LNCaP clone FGC (cell line): ENCODE results near the gene PRR15L.

Experiments used
- DNase-seq: peaks from one replicate; pipeline ENCODE4 v3.0.0-alpha.2; 2011; ENCODE audit warnings: low read depth
- H3K4me3 ChIP-seq: 2 replicates; pipeline ENCODE4 v1.5.1; 2011; ENCODE audit warnings: mild to moderate bottlenecking, low read depth, low read length, control low read depth
- TF ChIP-seq, protein P1 (sequence below): IDR thresholded peaks from 2 replicates; pipeline ENCODE4 v1.5.1; 2012; ENCODE audit warnings: mild to moderate bottlenecking; ENCODE audit not compliant: control insufficient read depth, insufficient read depth; ENCODE audit errors: extremely low read depth

Gene PRR15L

DNA sequence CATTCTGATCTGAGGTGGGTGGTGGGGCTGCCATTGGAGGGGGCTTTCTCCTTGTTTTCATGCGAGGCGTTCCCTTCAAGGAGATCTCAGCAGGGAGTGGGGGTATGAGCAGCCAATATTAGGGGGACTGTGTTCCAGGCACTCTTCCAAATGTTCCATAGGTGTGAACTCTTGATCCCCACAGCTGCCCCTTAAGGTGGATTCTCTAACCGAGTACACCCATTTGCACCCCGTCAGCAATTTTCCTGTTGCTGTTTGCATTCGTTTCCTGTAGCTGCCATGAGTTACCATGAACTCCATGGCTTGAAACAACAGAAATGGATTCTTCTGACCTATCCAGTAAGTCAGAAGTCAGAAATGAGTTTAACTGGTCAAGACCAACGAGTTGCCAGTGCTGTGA lies 3.7 kb upstream of the PRR15L start:
- H3K4me3 ChIP-seq = no peak overlapping the region
- no peak for DNase-seq
- TF ChIP-seq, protein P1, sequence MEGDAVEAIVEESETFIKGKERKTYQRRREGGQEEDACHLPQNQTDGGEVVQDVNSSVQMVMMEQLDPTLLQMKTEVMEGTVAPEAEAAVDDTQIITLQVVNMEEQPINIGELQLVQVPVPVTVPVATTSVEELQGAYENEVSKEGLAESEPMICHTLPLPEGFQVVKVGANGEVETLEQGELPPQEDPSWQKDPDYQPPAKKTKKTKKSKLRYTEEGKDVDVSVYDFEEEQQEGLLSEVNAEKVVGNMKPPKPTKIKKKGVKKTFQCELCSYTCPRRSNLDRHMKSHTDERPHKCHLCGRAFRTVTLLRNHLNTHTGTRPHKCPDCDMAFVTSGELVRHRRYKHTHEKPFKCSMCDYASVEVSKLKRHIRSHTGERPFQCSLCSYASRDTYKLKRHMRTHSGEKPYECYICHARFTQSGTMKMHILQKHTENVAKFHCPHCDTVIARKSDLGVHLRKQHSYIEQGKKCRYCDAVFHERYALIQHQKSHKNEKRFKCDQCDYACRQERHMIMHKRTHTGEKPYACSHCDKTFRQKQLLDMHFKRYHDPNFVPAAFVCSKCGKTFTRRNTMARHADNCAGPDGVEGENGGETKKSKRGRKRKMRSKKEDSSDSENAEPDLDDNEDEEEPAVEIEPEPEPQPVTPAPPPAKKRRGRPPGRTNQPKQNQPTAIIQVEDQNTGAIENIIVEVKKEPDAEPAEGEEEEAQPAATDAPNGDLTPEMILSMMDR = no peak

DNA sequence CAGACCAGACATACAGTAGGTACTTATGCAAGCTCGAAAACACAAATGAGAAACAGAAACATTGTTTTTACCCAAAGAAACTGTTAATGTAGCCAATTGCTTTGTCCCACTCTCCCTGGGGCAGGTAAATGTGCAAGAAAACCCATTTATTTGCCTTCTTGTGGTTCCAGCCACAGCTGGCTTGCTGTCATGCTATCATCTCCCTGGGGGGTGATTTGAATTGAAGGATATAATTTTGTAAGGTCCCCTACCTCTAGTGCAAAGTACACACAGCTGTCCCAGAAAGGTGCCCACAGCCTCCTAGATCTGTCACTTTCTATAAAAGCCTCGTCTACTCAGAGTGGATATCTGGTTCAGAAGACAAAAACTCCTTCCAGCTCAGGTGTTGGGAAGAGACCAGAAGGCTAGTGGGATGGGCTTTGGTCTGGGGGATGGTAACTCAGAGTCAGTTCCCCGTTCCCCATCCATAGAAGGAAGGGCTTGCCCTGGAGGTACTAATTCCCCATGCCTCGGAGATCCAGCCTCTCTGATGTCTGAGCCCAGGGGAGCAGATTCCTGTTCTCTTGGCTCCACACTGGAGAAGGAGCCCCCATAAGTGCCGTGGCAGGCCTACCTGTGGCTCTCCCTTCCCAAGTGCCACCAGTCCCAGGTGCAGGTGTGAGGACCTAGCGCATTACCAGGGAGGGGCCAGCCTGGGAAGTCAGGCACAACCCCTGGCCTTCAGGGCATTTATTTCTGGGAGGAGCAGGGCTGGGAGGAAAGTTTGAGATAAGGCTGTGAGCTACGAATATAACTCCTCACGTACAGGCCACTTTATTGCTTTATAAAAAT lies 2.4 kb upstream of the PRR15L start:
- TF ChIP-seq, protein P1 = no peak
- no peak overlapping the region for H3K4me3 ChIP-seq
- no peak for DNase-seq

DNA sequence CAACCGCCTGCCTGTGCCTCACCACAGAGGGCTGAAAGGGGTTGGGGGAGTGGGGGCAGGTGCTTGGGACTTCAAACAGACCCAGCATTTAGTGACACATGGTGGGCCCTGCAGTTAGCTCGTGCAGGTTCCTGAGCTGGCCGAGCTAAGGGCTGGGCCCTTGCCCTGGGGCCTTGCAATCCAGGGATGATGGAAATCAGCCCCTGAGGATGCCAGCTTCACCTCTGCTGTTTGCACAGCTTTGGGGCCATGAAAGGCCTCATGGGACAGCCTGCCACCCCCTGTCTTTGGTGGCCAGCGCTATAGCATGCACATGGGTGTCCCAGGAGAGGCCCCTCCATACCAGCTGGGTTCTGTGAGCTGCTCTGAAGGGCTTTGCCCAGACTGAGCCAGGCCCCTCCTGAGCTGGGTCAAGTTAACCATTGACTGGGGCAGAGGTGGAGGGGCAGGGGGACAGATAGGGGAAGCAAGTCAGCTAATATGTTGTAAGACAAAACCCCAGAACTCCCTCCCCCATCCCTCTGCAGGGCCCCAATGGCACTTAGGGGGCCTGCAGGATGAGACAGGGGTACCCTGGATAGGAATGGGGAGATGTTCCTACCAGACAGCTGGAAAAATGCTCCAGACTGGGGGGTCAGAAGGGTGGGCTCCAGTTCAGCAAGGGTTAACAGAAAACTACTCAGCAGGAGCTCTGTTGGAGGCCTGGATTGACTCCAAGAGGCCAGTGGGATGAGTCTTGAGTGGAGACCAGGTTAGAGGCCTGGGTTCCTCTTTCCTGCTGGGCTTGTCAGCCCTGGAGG lies 692 bp downstream of the PRR15L start:
- peak overlapping the region; percentile 78 for H3K4me3 ChIP-seq
- DNase-seq = no peak
- TF ChIP-seq, protein P1 = no peak

DNA sequence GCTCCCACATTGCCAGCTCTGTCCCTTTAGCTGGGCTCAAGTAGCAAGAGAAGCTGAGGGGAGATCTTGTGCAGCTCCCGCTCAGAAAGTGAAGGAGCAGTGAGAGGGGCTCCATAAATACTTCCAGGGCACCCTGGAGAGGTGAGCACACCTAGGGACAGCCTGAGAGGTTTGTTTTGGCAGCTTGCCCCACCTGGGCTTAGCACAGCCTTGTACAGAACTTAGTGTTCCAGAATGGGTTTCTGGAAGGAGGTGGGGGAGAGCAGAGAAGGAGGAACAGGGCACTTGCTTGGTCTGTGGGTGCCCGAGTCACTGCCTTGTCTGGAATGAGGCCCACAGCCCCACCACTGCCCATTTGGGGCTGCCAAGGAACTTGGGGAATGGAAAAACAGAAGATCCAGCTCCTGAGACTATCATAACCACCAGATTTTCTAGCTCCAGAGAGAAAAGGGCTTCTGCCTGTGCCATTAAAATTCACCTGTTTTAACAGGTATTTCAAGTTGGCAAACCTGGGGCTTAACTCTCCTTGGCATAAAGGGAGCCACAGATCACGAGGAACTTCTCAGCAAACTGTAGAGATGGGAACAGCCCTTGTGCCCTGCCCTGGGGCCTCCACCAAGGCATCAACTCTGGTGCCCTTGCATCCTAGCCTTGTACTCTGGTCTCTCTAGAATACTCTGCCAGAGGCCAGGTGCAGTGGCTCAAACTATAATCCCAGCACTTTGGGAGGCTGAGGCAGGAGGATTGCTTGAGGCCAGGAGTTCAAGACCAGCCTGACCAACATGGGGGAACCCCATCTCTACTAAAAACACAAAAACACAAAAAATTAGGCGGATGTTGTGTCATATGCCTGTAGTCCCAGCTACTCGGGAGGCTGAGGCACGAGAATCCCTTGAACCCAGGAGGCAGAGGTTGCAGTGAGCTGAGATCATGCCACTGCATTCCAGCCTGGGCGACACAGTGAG lies 1.9 kb downstream of the PRR15L start:
- DNase-seq = peak; percentile 92
- H3K4me3 ChIP-seq = peak overlapping the region; percentile 78
- TF ChIP-seq, protein P1 = no peak

DNA sequence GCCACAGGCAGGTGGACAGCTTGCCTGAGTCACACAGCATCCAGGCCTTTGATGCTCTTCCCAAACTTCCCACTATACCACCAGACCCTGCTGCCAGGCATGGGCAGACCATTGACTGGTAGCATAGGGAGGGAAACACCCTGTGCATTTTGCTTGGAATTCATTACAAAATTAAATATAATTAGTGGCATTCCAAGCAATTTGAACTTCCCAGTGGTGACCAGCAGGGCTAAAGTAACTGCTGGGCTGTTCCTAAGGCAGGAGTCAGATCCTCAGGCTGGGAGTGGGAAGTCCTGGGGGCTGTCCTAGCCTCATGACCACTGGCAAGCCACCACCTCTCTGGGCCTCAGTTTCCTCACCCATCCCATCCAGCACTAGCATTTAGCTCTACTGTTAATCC lies 3.8 kb downstream of the PRR15L start:
- no peak overlapping the region for H3K4me3 ChIP-seq
- TF ChIP-seq, protein P1 = no peak
- no peak for DNase-seq
